ENCODE results near the gene SLC16A5. TPM values are rescaled to one million over a fixed set of nuclear protein-coding genes. Genes with fewer than 3 reads are reported as not detected.
A peak's percentile ranks its signal among the peaks of the same experiment; 100 is the strongest.

The SLC16A5 gene
- total RNA-seq, 4 donors from 2014 or later, result 65.9 to 94.6 (median 79.5) TPM

GRCh38 chr17:75078284-75079022, 9.3 kb upstream of the SLC16A5 start:
- no peaks in the 10 kb centered on the region for H3K9me3 ChIP-seq
- peak overlapping the region; percentile 80 to 88 (median 86) for H3K27ac ChIP-seq
- H3K27me3 ChIP-seq, result no peaks in the 10 kb centered on the region
- DNase-seq, result no peak
- in situ Hi-C loops (cut with MboI; ENCODE audit: low pct_ligation_motif_present in 1 of 4, low pct_unique_long_range_greater_than_20kb in 1 of 4, low sequenced_read_pairs in 3 of 4) (no loop called here), intact Hi-C loops (cut with DNase I; ENCODE audit: low total_unique reads) (loop anchor here (10.0 kb wide), 1 partner anchor 126 kb away; the partner anchor contains the start of gene NUP85)
- peaks cover 34 to 47% (median 43%) of the 10 kb centered on the region in 4 donors for H3K4me1 ChIP-seq
- H3K4me3 ChIP-seq, result no peak overlapping the region
- 42% methylated on average over 17 of the region's 17 CpGs; no CpG with 5 or more reads in 1 of the 2 donors for WGBS, 2 donors (ENCODE audit: low coverage in 1 of 2)
- no peak for TF ChIP-seq POLR2A (IDR thresholded peaks at IDR 0.05)
- TF ChIP-seq CTCF (IDR thresholded peaks at IDR 0.05), result no peak
- TF ChIP-seq EP300 (IDR thresholded peaks at IDR 0.05; ENCODE audit: low read depth), result no peak
- TF ChIP-seq POLR2AphosphoS5 (IDR thresholded peaks at IDR 0.05), result no peak
- H3K36me3 ChIP-seq, result no peaks in the 10 kb centered on the region

- Histone ChIP-seq H3K4me1 (peaks cover 29 to 44% (median 39%) of the 10 kb centered on the region in 4 donors), H3K9me3 (no peaks in the 10 kb centered on the region), H3K4me3 (no peak overlapping the region), H3K36me3 (no peaks in the 10 kb centered on the region), H3K27me3 (no peaks in the 10 kb centered on the region), H3K27ac (peak overlapping the region; percentile 80 to 88 (median 86))
- DNase-seq, result no peak
- in situ Hi-C loops (cut with MboI; ENCODE audit: low pct_ligation_motif_present in 1 of 4, low pct_unique_long_range_greater_than_20kb in 1 of 4, low sequenced_read_pairs in 3 of 4), result no loop called here
- TF ChIP-seq CTCF (IDR thresholded peaks at IDR 0.05), result no peak
- no peak for TF ChIP-seq EP300 (IDR thresholded peaks at IDR 0.05; ENCODE audit: low read depth)
- no peak for TF ChIP-seq POLR2AphosphoS5 (IDR thresholded peaks at IDR 0.05)
- no peak for TF ChIP-seq POLR2A (IDR thresholded peaks at IDR 0.05)
- WGBS, 2 donors (ENCODE audit: low coverage in 1 of 2), result 80% methylated on average over 8 of the region's 8 CpGs; no CpG with 5 or more reads in 1 of the 2 donors
- intact Hi-C loops (cut with DNase I; ENCODE audit: low total_unique reads), result loop anchor here (10.0 kb wide), 1 partner anchor 126 kb away; the partner anchor contains the start of gene NUP85
Observed at GRCh38 chr17:75079023-75079373, 8.8 kb upstream of the SLC16A5 start.

- intact Hi-C loops (cut with DNase I; ENCODE audit: low total_unique reads), result no loop called here
- Histone ChIP-seq H3K36me3 (no peaks in the 10 kb centered on the region), H3K9me3 (no peaks in the 10 kb centered on the region), H3K4me3 (no peak overlapping the region), H3K27ac (no peak overlapping the region), H3K27me3 (no peaks in the 10 kb centered on the region), H3K4me1 (peaks cover 24 to 54% (median 35%) of the 10 kb centered on the region in 4 donors)
- TF ChIP-seq POLR2A (IDR thresholded peaks at IDR 0.05) (no peak), POLR2AphosphoS5 (IDR thresholded peaks at IDR 0.05) (no peak), EP300 (IDR thresholded peaks at IDR 0.05; ENCODE audit: low read depth) (no peak), CTCF (IDR thresholded peaks at IDR 0.05) (no peak)
- in situ Hi-C loops (cut with MboI; ENCODE audit: low pct_ligation_motif_present in 1 of 4, low pct_unique_long_range_greater_than_20kb in 1 of 4, low sequenced_read_pairs in 3 of 4), result no loop called here
- no peak for DNase-seq
- 80% methylated on average over 3 to 13 of the region's 13 CpGs for WGBS, 2 donors (ENCODE audit: low coverage in 1 of 2)
Observed at GRCh38 chr17:75081611-75082540, 5.9 kb upstream of the SLC16A5 start.

GRCh38 chr17:75082683-75083082, 5.1 kb upstream of the SLC16A5 start:
- H3K4me3 ChIP-seq, result no peak overlapping the region
- in situ Hi-C loops (cut with MboI; ENCODE audit: low pct_ligation_motif_present in 1 of 4, low pct_unique_long_range_greater_than_20kb in 1 of 4, low sequenced_read_pairs in 3 of 4) (no loop called here), intact Hi-C loops (cut with DNase I; ENCODE audit: low total_unique reads) (no loop called here)
- DNase-seq, result no peak
- H3K27ac ChIP-seq, result no peak overlapping the region
- peaks cover 24 to 52% (median 34%) of the 10 kb centered on the region in 4 donors for H3K4me1 ChIP-seq
- no peaks in the 10 kb centered on the region for H3K27me3 ChIP-seq
- TF ChIP-seq POLR2A (IDR thresholded peaks at IDR 0.05), result no peak
- TF ChIP-seq EP300 (IDR thresholded peaks at IDR 0.05; ENCODE audit: low read depth), result no peak
- no peak for TF ChIP-seq POLR2AphosphoS5 (IDR thresholded peaks at IDR 0.05)
- no peak for TF ChIP-seq CTCF (IDR thresholded peaks at IDR 0.05)
- no peaks in the 10 kb centered on the region for H3K36me3 ChIP-seq
- no peaks in the 10 kb centered on the region for H3K9me3 ChIP-seq
- 69 to 86% methylated on average over 6 of the region's 6 CpGs for WGBS, 2 donors (ENCODE audit: low coverage in 1 of 2)
